ENCODE data around the gene PTCH1.

The PTCH1 gene

GRCh38 chr9:95510709-95511615 lies 5.8 kb downstream of the PTCH1 start (continued):
- TF ChIP-seq REST (tag by site-specific recombination; IDR thresholded peaks at IDR 0.05), result 0 out of 2 replicates have a peak, but pooled peaks have one; percentile 17
- TF ChIP-seq ZNF555 (tag by site-specific recombination; conservative IDR thresholded peaks at IDR 0.05), result no peak
- no peak for TF ChIP-seq ZNF488 (tag by site-specific recombination; IDR thresholded peaks at IDR 0.05)
- TF ChIP-seq ZNF398 (tag by site-specific recombination; IDR thresholded peaks at IDR 0.05), result peak; percentile 99
- TF ChIP-seq ZNF423 (tag by site-specific recombination; IDR thresholded peaks at IDR 0.05), result peak; percentile 51; the same call in 1 of the 2 replicates
- no peak for TF ChIP-seq ZFP3 (tag by site-specific recombination; IDR thresholded peaks at IDR 0.05; ENCODE audit: low read depth)
- no peak for TF ChIP-seq ZNF433 (tag by site-specific recombination; IDR thresholded peaks at IDR 0.05; ENCODE audit: low read depth)
- TF ChIP-seq ZNF366 (tag by site-specific recombination; conservative IDR thresholded peaks at IDR 0.05), result peak; percentile 89
- no peak for TF ChIP-seq INSM2 (tag by site-specific recombination; IDR thresholded peaks at IDR 0.05)
- TF ChIP-seq ZNF140 (tag by site-specific recombination; IDR thresholded peaks at IDR 0.05), result no peak
- 0 out of 2 replicates have a peak, but pooled peaks have one; percentile 14 for TF ChIP-seq ZNF146 (tag by site-specific recombination; IDR thresholded peaks at IDR 0.05)
- no peak for TF ChIP-seq ZNF837 (tag by site-specific recombination; IDR thresholded peaks at IDR 0.05)
- TF ChIP-seq ZNF335 (tag by site-specific recombination; conservative IDR thresholded peaks at IDR 0.05), result peak; percentile 69
- TF ChIP-seq ZNF701 (tag by site-specific recombination; IDR thresholded peaks at IDR 0.05), result no peak
- no peak for TF ChIP-seq TRIM28 (IDR thresholded peaks at IDR 0.05; ENCODE audit: borderline replicate concordance, low read length)
- no peak for TF ChIP-seq GLI4 (tag by site-specific recombination; IDR thresholded peaks at IDR 0.05)
- peak; percentile 80 for TF ChIP-seq EGR2 (tag by site-specific recombination; IDR thresholded peaks at IDR 0.05; ENCODE audit: low read depth)
- no peak for TF ChIP-seq CTCF (tag by site-specific recombination; IDR thresholded peaks at IDR 0.05)
- peak; percentile 49; the same call in 1 of the 2 replicates for TF ChIP-seq ZNF513 (tag by site-specific recombination; IDR thresholded peaks at IDR 0.05)
- TF ChIP-seq ZNF175 (tag by site-specific recombination; IDR thresholded peaks at IDR 0.05), result no peak
- TF ChIP-seq ZNF747 (tag by site-specific recombination; IDR thresholded peaks at IDR 0.05), result no peak
- 0 out of 2 replicates have a peak, but pooled peaks have one; percentile 24 for TF ChIP-seq ZNF223 (tag by site-specific recombination; IDR thresholded peaks at IDR 0.05)
- TF ChIP-seq ZNF274 (IDR thresholded peaks at IDR 0.05; ENCODE audit: low read length), result no peak
- TF ChIP-seq ZNF274 (tag by site-specific recombination; IDR thresholded peaks at IDR 0.05; ENCODE audit: borderline replicate concordance), result no peak
- no peak for TF ChIP-seq ZSCAN23 (tag by site-specific recombination; IDR thresholded peaks at IDR 0.05)
- TF ChIP-seq ZBTB48 (tag by site-specific recombination; IDR thresholded peaks at IDR 0.05), result peak; percentile 74
- no peak for TF ChIP-seq ZNF292 (tag by site-specific recombination; IDR thresholded peaks at IDR 0.05; ENCODE audit: borderline replicate concordance, low read depth)
- TF ChIP-seq ZNF112 (tag by site-specific recombination; IDR thresholded peaks at IDR 0.05), result no peak
- peak; percentile 57 for TF ChIP-seq GLIS1 (tag by site-specific recombination; IDR thresholded peaks at IDR 0.05)

All from HEK293 (cell line).